Osteoblast (primary cell): ENCODE results near the gene ULBP1. TPM values are rescaled to one million over a fixed set of nuclear protein-coding genes. Genes with fewer than 3 reads are reported as not detected.

Experiments used
- DNase-seq: peaks from one replicate; pipeline ENCODE4 v3.0.0; 2011; ENCODE audit warnings: low spot score, mixed read lengths; ENCODE audit not compliant: insufficient read length; ENCODE audit errors: missing footprints
- H2AFZ ChIP-seq: 2 replicates; pipeline ENCODE4 v1.6.0; 2011; ENCODE audit warnings: mild to moderate bottlenecking, low read length
- H3K27ac ChIP-seq: 2 replicates; pipeline ENCODE4 v1.5.1; 2011; ENCODE audit warnings: mild to moderate bottlenecking, low read depth, low read length, moderate library complexity
- H3K27me3 ChIP-seq: 2 replicates; pipeline ENCODE4 v1.6.0; 2012; ENCODE audit warnings: mild to moderate bottlenecking, control low read depth, inconsistent platforms, low read length, moderate library complexity; ENCODE audit not compliant: insufficient read depth
- H3K36me3 ChIP-seq: 2 replicates; pipeline ENCODE4 v1.5.1; 2011; ENCODE audit warnings: mild to moderate bottlenecking, low read length, control low read depth, moderate library complexity; ENCODE audit not compliant: insufficient read depth
- H3K4me1 ChIP-seq: 2 replicates; pipeline ENCODE4 v1.5.1; 2011; ENCODE audit warnings: mild to moderate bottlenecking, low read length, control low read depth, moderate library complexity; ENCODE audit not compliant: insufficient read depth
- H3K4me2 ChIP-seq: 2 replicates; pipeline ENCODE4 v1.6.0; 2011; ENCODE audit warnings: mild to moderate bottlenecking, low read length; ENCODE audit not compliant: insufficient read depth
- H3K4me3 ChIP-seq: fragments of 200-600 bp; sonication (generic); 3 replicates; pipeline ENCODE4 v1.5.1; 2012; ENCODE audit warnings: mild to moderate bottlenecking, low read length, inconsistent platforms; ENCODE audit not compliant: insufficient read depth
- H3K79me2 ChIP-seq: 2 replicates; pipeline ENCODE4 v1.6.0; 2012; ENCODE audit warnings: mild to moderate bottlenecking, low read length, control low read depth, inconsistent platforms; ENCODE audit not compliant: insufficient read depth
- H3K9me3 ChIP-seq: 2 replicates; pipeline ENCODE4 v1.5.1; 2011; ENCODE audit warnings: low read depth, low read length, control low read depth
- H4K20me1 ChIP-seq: 2 replicates; pipeline ENCODE4 v1.6.0; 2012; ENCODE audit warnings: mild to moderate bottlenecking, low read length, control low read depth; ENCODE audit not compliant: insufficient read depth
- CTCF ChIP-seq: IDR thresholded peaks from 2 replicates; pipeline ENCODE4 v1.5.1; 2011; ENCODE audit warnings: mild to moderate bottlenecking, low read depth, low read length, moderate library complexity; ENCODE audit errors: extremely low read depth
- total RNA-seq: library from RNA; depleted of rRNA; stranded (reverse); fragments of >200 nt; gene quantifications from 2 replicates; pipeline ENCODE4 v1.2.3, GENCODE V29; 2012

Gene ULBP1
- total RNA-seq, 1 donor = 0.72 TPM

- Histone ChIP-seq H3K27ac (no peak overlapping the region), H3K36me3 (peaks cover 3% of the 10 kb centered on the region), H3K4me3 (no peak overlapping the region), H4K20me1 (no peaks in the 10 kb centered on the region), H3K4me2 (no peak overlapping the region), H3K9me3 (no peaks in the 10 kb centered on the region), H3K79me2 (peaks cover 2% of the 10 kb centered on the region), H2AFZ (no peak overlapping the region), H3K4me1 (no peaks in the 10 kb centered on the region), H3K27me3 (peaks cover 23% of the 10 kb centered on the region)
- no peak for TF ChIP-seq CTCF
- DNase-seq = no peak
These were observed 15.7 kb upstream of the ULBP1 start for GRCh38 chr6:149948011-149948410.

DNA sequence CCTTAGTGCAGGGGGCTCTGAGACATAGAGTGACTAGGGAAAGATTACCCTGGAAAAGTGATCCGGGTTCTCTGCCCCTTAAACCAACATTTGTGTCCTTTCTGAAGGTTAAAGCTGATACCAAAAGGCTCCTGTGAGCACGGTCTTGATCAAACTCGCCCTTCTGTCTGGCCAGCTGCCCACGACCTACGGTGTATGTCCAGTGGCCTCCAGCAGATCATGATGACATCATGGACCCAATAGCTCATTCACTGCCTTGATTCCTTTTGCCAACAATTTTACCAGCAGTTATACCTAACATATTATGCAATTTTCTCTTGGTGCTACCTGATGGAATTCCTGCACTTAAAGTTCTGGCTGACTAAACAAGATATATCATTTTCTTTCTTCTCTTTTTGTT is 15.1 kb upstream of the ULBP1 start:
- H3K4me3 ChIP-seq = no peak overlapping the region
- no peak overlapping the region for H3K27ac ChIP-seq
- H4K20me1 ChIP-seq = no peaks in the 10 kb centered on the region
- H3K4me2 ChIP-seq = no peak overlapping the region
- no peaks in the 10 kb centered on the region for H3K4me1 ChIP-seq
- no peak for TF ChIP-seq CTCF
- H3K79me2 ChIP-seq = no peaks in the 10 kb centered on the region
- H2AFZ ChIP-seq = no peak overlapping the region
- no peaks in the 10 kb centered on the region for H3K9me3 ChIP-seq
- peaks cover 29% of the 10 kb centered on the region for H3K27me3 ChIP-seq
- peaks cover 3% of the 10 kb centered on the region for H3K36me3 ChIP-seq
- DNase-seq = no peak

GRCh38 chr6:149950423-149950822 is 13.3 kb upstream of the ULBP1 start:
- Histone ChIP-seq H3K9me3 (no peaks in the 10 kb centered on the region), H3K4me1 (no peaks in the 10 kb centered on the region), H4K20me1 (no peaks in the 10 kb centered on the region), H3K4me3 (no peak overlapping the region), H3K79me2 (no peaks in the 10 kb centered on the region), H3K36me3 (peaks cover 3% of the 10 kb centered on the region), H2AFZ (no peak overlapping the region), H3K4me2 (no peak overlapping the region), H3K27ac (no peak overlapping the region), H3K27me3 (peaks cover 38% of the 10 kb centered on the region)
- DNase-seq = no peak
- no peak for TF ChIP-seq CTCF

DNA sequence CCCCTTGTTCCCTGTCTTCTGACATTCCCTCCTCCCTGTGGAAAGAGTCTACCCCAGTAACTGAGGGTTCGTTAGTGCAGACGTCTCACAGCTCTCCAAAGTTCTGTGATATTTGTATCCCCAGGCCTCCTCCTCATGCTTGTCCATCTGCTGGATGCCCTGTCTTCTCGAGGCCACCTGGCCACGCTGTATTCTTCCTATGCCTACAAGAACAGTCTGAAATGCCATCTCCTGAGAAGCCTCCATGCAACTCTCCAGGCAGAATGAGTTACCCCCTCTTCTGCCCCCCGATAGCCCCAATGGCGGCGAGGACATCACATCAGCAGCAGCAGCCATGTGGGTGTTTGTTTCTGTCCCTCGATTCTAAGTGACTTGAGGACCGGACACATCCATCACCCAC is 12.6 kb upstream of the ULBP1 start:
- TF ChIP-seq CTCF = no peak

More for the DNA sequence above, 12.6 kb upstream of the ULBP1 start:
- Histone ChIP-seq H3K36me3 (peaks cover 3% of the 10 kb centered on the region), H4K20me1 (no peaks in the 10 kb centered on the region), H3K27ac (no peak overlapping the region), H3K4me3 (no peak overlapping the region), H3K79me2 (no peaks in the 10 kb centered on the region), H3K27me3 (peaks cover 44% of the 10 kb centered on the region), H3K4me2 (no peak overlapping the region), H2AFZ (no peak overlapping the region), H3K9me3 (no peaks in the 10 kb centered on the region), H3K4me1 (no peaks in the 10 kb centered on the region)
- DNase-seq = no peak
